ENCODE results near the gene ALG2.
A peak's percentile ranks its signal among the peaks of the same experiment; 100 is the strongest.

- TF ChIP-seq CTCF (IDR thresholded peaks at IDR 0.05) = peak in 2 of 4 experiments; percentile 19 to 21
- TF ChIP-seq POLR2A (IDR thresholded peaks at IDR 0.05) = peak; percentile 82
- peak; percentile 94 for TF ChIP-seq POLR2AphosphoS5 (IDR thresholded peaks at IDR 0.05)
Measured at GRCh38 chr9:99221621-99222415, at the start of gene ALG2, which contains the start of gene SEC61B.
